GM12878 (cell line): ENCODE data around the gene CUL1. TPM values are rescaled to one million over a fixed set of nuclear protein-coding genes. Genes with fewer than 3 reads are reported as not detected.

Experiments
- ATAC-seq: fragments of 200-7000 bp; cut with Tn5 transposase; 3 replicates; pipeline ENCODE4 v1.9.1; 2020; ENCODE audit warnings: mild to moderate bottlenecking, moderate library complexity
- BruUV-seq: library from RNA; stranded (reverse); fragments of 400-500 nt; replicated peaks from 2 replicates; lab custom pipeline; 2021; lab: Mats Ljungman, UMichigan
- CTCF ChIA-PET: fragments of 300-600 bp; sonication (Branson Sonifier 250); formaldehyde crosslinking; extraction: SDS; loops from one replicate; lab custom pipeline; 2021; ENCODE audit warnings: inconsistent platforms; lab: Yijun Ruan, JAX
- POLR2A ChIA-PET: fragments of 350-600 bp; formaldehyde crosslinking; extraction: SDS; loops from one replicate; lab custom pipeline; 2021; ENCODE audit warnings: inconsistent platforms; lab: Charles Lee
- RAD21 ChIA-PET: fragments of 300-600 bp; sonication (Branson Sonifier 250); formaldehyde crosslinking; loops from one replicate; lab custom pipeline; 2023; ENCODE audit warnings: antibody characterized with exemption; ENCODE audit not compliant: unreplicated experiment; lab: Charles Lee
- SMC1A ChIA-PET: fragments of 300-600 bp; sonication (Branson Sonifier 250); formaldehyde crosslinking; loops from one replicate; lab custom pipeline; 2023; ENCODE audit not compliant: unreplicated experiment, uncharacterized antibody; lab: Charles Lee
- DNase-seq: peaks from one replicate; pipeline ENCODE4 v3.0.0-alpha.2; 2011; ENCODE audit warnings: low read depth, low spot score
- FAIRE-seq: peaks from 3 replicates; lab custom pipeline; 2011; peaks lifted over from hg19 to GRCh38; lab: Jason Lieb, UNC
- H2AFZ ChIP-seq: 2 replicates; pipeline ENCODE4 v1.6.0; 2011; ENCODE audit warnings: low read depth, low read length, control low read depth; ENCODE audit not compliant: control insufficient read depth
- H3K27ac ChIP-seq: 2 replicates; pipeline ENCODE4 v1.5.1; 2011; ENCODE audit warnings: control low read depth; ENCODE audit not compliant: control insufficient read depth, insufficient read depth
- H3K27me3 ChIP-seq, 2 experiments: replicated peaks in 1 of 2; 2 replicates each; pipeline versions ENCODE4 v1.6.0 to v1.6.1; 2011; ENCODE audit warnings: low read length in 1 of 2; ENCODE audit not compliant: control insufficient read depth in 2 of 2, insufficient read depth in 2 of 2
- H3K36me3 ChIP-seq, 2 experiments: 2 replicates each; pipeline ENCODE4 v1.5.1; 2011; ENCODE audit warnings: low read length in 1 of 2; ENCODE audit not compliant: control insufficient read depth in 2 of 2, insufficient read depth in 2 of 2
- H3K4me1 ChIP-seq: 2 replicates; pipeline ENCODE4 v1.6.1; 2011; ENCODE audit warnings: mild to moderate bottlenecking, low read length, moderate library complexity, mixed read lengths; ENCODE audit not compliant: control insufficient read depth, insufficient read depth
- H3K4me2 ChIP-seq: 2 replicates; pipeline ENCODE4 v1.6.0; 2011; ENCODE audit warnings: control low read depth; ENCODE audit not compliant: control insufficient read depth, insufficient read depth
- H3K4me3 ChIP-seq: fragments of 200-600 bp; sonication (generic); 2 replicates; pipeline ENCODE4 v1.5.1; 2016
- H3K79me2 ChIP-seq: 2 replicates; pipeline ENCODE4 v1.6.0; 2011; ENCODE audit warnings: low read length; ENCODE audit not compliant: control insufficient read depth, insufficient read depth
- H3K9ac ChIP-seq: 2 replicates; pipeline ENCODE4 v1.8.0; 2011; ENCODE audit warnings: low read length, control low read depth, mixed read lengths; ENCODE audit not compliant: control insufficient read depth, insufficient read depth
- H3K9me3 ChIP-seq: replicated peaks from 3 replicates; pipeline ENCODE4 v1.5.1; 2011; ENCODE audit warnings: mild to moderate bottlenecking, low read length; ENCODE audit not compliant: control insufficient read depth, insufficient read depth
- H4K20me1 ChIP-seq: 2 replicates; pipeline ENCODE4 v1.6.0; 2011; ENCODE audit not compliant: control insufficient read depth, insufficient read depth
- E2F8 ChIP-seq: fragments of 450-650 bp; IDR thresholded peaks from 2 replicates; pipeline ENCODE4 v1.6.1; 2018; ENCODE audit warnings: mild to moderate bottlenecking, low read depth, moderate library complexity; ENCODE audit not compliant: partially characterized antibody
- EGR1 ChIP-seq, 2 experiments: IDR thresholded peaks; 1 replicate in 1 of 2; 2 replicates in 1 of 2; pipeline ENCODE4 v1.6.1; 2011 to 2012; ENCODE audit warnings: low read depth in 2 of 2, low read length in 2 of 2, borderline replicate concordance in 1 of 2, mild to moderate bottlenecking in 1 of 2, moderate library complexity in 1 of 2
- ETV6 ChIP-seq, 2 experiments: fragments of 450-650 bp in 1 of 2; IDR thresholded peaks in 1 of 2; conservative IDR thresholded peaks in 1 of 2; 2 replicates each; pipeline ENCODE4 v1.6.1; 2014; ENCODE audit warnings: antibody characterized with exemption in 1 of 2, borderline replicate concordance in 1 of 2, low read depth in 1 of 2, mild to moderate bottlenecking in 1 of 2, moderate library complexity in 1 of 2
- PAX8 ChIP-seq: fragments of 450-650 bp; IDR thresholded peaks from 2 replicates; pipeline ENCODE4 v1.6.1; 2017; ENCODE audit warnings: mild to moderate bottlenecking, moderate library complexity
- RCOR1 ChIP-seq: conservative IDR thresholded peaks from 2 replicates; pipeline ENCODE4 v1.6.1; 2012; ENCODE audit warnings: low read depth, low read length, improper control_type of control experiment
- RUNX3 ChIP-seq: IDR thresholded peaks from 2 replicates; pipeline ENCODE4 v1.6.1; 2012; ENCODE audit warnings: low read length, inconsistent platforms
- SMC3 ChIP-seq: IDR thresholded peaks from 2 replicates; pipeline ENCODE4 v1.6.1; 2011; ENCODE audit warnings: low read length, improper control_type of control experiment, borderline replicate concordance
- STAT3 ChIP-seq: IDR thresholded peaks from 2 replicates; pipeline ENCODE4 v1.6.1; 2011; ENCODE audit warnings: low read depth, low read length, improper control_type of control experiment
- ZZZ3 ChIP-seq: IDR thresholded peaks from 2 replicates; pipeline ENCODE4 v1.6.1; 2011; ENCODE audit warnings: low read depth; ENCODE audit not compliant: control insufficient read depth, insufficient read length
- WGBS: methylation state at CpG from one replicate; pipeline ENCODE4 v1.1.6; 2016; ENCODE audit warnings: low lambda C conversion rate; ENCODE audit not compliant: insufficient replicate concordance, insufficient coverage; ENCODE audit errors: missing lambda C conversion rate; 5-methylcytosine and 5-hydroxymethylcytosine counted together
- in situ Hi-C: fragments of 300-500 bp; cut with MboI; formaldehyde crosslinking; loops from 9 replicates; pipeline ENCODE4 v1.14.3; 2018; ENCODE audit warnings: mixed read lengths
- intact Hi-C: fragments of 100-400 bp; cut with micrococcal nuclease; formaldehyde crosslinking; loops from one replicate; pipeline ENCODE4 v1.14.2; 2022; ENCODE audit not compliant: unreplicated experiment
- polyA plus RNA-seq, 11 experiments: library from polyadenylated mRNA; depleted of rRNA in 4 of 11; unstranded in 6 of 11; stranded (reverse) in 5 of 11; fragments of >200 nt; fragmentation: Nextera tagmentation in 4 of 11; fragmentation: Illumina TruSeq in 1 of 11; extraction: Ambion mirVana in 4 of 11; extraction: Trizol in 1 of 11; gene quantifications; 1 replicate in 1 of 11; 2 replicates in 10 of 11; pipeline versions ENCODE4 v1.2.1 to v1.2.3, GENCODE V29; 2011 to 2016; ENCODE audit warnings: inconsistent platforms in 2 of 11, missing spikeins in 2 of 11, low read depth in 1 of 11
- total RNA-seq, 4 experiments: library from RNA; depleted of rRNA in 3 of 4; stranded (reverse); fragments of >200 nt in 3 of 4; fragmentation: Illumina TruSeq in 1 of 4; extraction: Trizol in 1 of 4; gene quantifications; 2 replicates each; pipeline versions ENCODE4 v1.2.1 to v1.2.3, GENCODE V29; 2013 to 2021

The CUL1 gene
- total and polyA plus RNA-seq, 10 of the 15 experiments (the other 5 are each of a cell fraction or from before 2014, with no cell fraction given): 13.3 to 63.9 (median 45.9) TPM

- BruUV-seq: no TSS peak
- Histone ChIP-seq H4K20me1 (no peaks in the 10 kb centered on the region), H3K4me2 (no peak overlapping the region), H3K4me1 (peaks cover 11% of the 10 kb centered on the region), H2AFZ (no peak overlapping the region), H3K27me3 (no peaks in the 10 kb centered on the region), H3K4me3 (no peak overlapping the region), H3K36me3 (peaks cover 2 to 8% of the 10 kb centered on the region in 2 experiments; a peak in 3 of 4 replicates), H3K79me2 (peaks cover 23% of the 10 kb centered on the region), H3K9ac (no peak overlapping the region), H3K27ac (no peak overlapping the region), H3K9me3 (no peaks in the 10 kb centered on the region)
- ATAC-seq (no peak), DNase-seq (no peak), FAIRE-seq (no peak)
- intact Hi-C loops (no loop called here), in situ Hi-C loops (no loop called here)
- ChIA-PET POLR2A (interaction anchor here (0.6 kb wide), 1 partner anchor 104 kb away, joined by 4 read pairs; no protein-coding TSS in a partner anchor), RAD21 (no interaction called here), SMC1A (interaction anchor here (1.2 kb wide), 1 partner anchor 11 kb away, joined by 3 read pairs; no protein-coding TSS in a partner anchor), CTCF (interaction anchor here (0.8 to 1.8 kb wide), 3 partner anchors 10 to 331 kb away, joined by 3 to 5 read pairs (median 4); no protein-coding TSS in a partner anchor)
- no peak for TF ChIP-seq STAT3
- no peak for TF ChIP-seq PAX8
- 84% methylated on average over 4 of the region's 4 CpGs for WGBS
These were observed 137.2 kb downstream of the CUL1 start for GRCh38 chr7:148835854-148836253.

GRCh38 chr7:148838905-148839304 lies 140.2 kb downstream of the CUL1 start:
- Histone ChIP-seq H3K9me3 (no peaks in the 10 kb centered on the region), H3K79me2 (peaks cover 31% of the 10 kb centered on the region), H3K27ac (no peak overlapping the region), H3K36me3 (peaks cover 0 to 8% of the 10 kb centered on the region in 2 experiments; a peak in 2 of 4 replicates), H3K27me3 (no peaks in the 10 kb centered on the region), H3K4me3 (no peak overlapping the region), H3K9ac (no peak overlapping the region), H3K4me1 (peaks cover 11% of the 10 kb centered on the region), H3K4me2 (no peak overlapping the region), H4K20me1 (no peaks in the 10 kb centered on the region), H2AFZ (no peak overlapping the region)
- ATAC-seq (peak; percentile 47), FAIRE-seq (no peak), DNase-seq (no peak)
- RAD21 ChIA-PET: interaction anchor here (0.6 kb wide), 1 partner anchor 16 kb away, joined by 3 read pairs; no protein-coding TSS in a partner anchor
- intact Hi-C loops (no loop called here), in situ Hi-C loops (no loop called here)
- WGBS: 8% methylated on average over 2 of the region's 2 CpGs
- BruUV-seq: no TSS peak
- CTCF ChIA-PET: interaction anchor here (0.9 kb wide), 1 partner anchor 17 kb away, joined by 3 read pairs; no protein-coding TSS in a partner anchor
- SMC1A ChIA-PET: no interaction called here
- POLR2A ChIA-PET: no interaction called here
- TF ChIP-seq EGR1 (IDR thresholded peaks at IDR 0.05; ENCODE audit: borderline replicate concordance in 1 of 2, low read depth in 2 of 2, low read length in 2 of 2): 0 out of 3 replicates have a peak, but pooled peaks of 1 of the 2 experiments have one; percentile 25
- TF ChIP-seq RUNX3: peak; percentile 52
- TF ChIP-seq E2F8: no peak
- TF ChIP-seq SMC3: no peak
- TF ChIP-seq ZZZ3: no peak
- TF ChIP-seq ETV6 (conservative IDR thresholded peaks at IDR 0.05 in 1 of 2, IDR thresholded peaks at IDR 0.05 in 1 of 2; ENCODE audit: borderline replicate concordance in 1 of 2, low read depth in 1 of 2): peak in 1 of 2 experiments; percentile 98; a peak in 2 of 4 replicates
- no peak for TF ChIP-seq RCOR1
